DND-41 (cell line): ENCODE results near the gene STRN3.
"Not testable (repeated sequence)": the region's sequence is repeated elsewhere in the genome, so short reads cannot be mapped to it uniquely, and the experiment has no call there.

Source experiments
- ATAC-seq: fragments of 200-7000 bp; cut with Tn5 transposase; 3 replicates; pipeline ENCODE4 v1.9.1; 2021; ENCODE audit warnings: low read depth; ENCODE audit not compliant: insufficient read depth
- DNase-seq: peaks from one replicate; pipeline ENCODE4 v3.0.0-alpha.2; 2020
- H2AFZ ChIP-seq: 2 replicates; pipeline ENCODE4 v1.6.0; 2012; ENCODE audit warnings: low read depth, low read length
- H3K27ac ChIP-seq: 2 replicates; pipeline ENCODE4 v1.5.1; 2012; ENCODE audit warnings: low read length, inconsistent platforms
- H3K27me3 ChIP-seq: fragments of 200-600 bp; sonication (generic); 2 replicates; pipeline ENCODE4 v1.6.0; 2012; ENCODE audit warnings: low read length, mild to moderate bottlenecking, inconsistent platforms; ENCODE audit not compliant: insufficient read depth, poor library complexity
- H3K36me3 ChIP-seq: 2 replicates; pipeline ENCODE4 v1.5.1; 2012; ENCODE audit warnings: low read length, inconsistent platforms; ENCODE audit not compliant: insufficient read depth
- H3K4me1 ChIP-seq: 2 replicates; pipeline ENCODE4 v1.5.1; 2012; ENCODE audit warnings: mild to moderate bottlenecking, low read length; ENCODE audit not compliant: insufficient read depth
- H3K4me2 ChIP-seq: 2 replicates; pipeline ENCODE4 v1.6.0; 2012; ENCODE audit warnings: mild to moderate bottlenecking, moderate library complexity, low read length, inconsistent platforms; ENCODE audit not compliant: insufficient read depth
- H3K4me3 ChIP-seq, 2 experiments: fragments of 200-600 bp in 1 of 2; shearing (Covaris generic) in 1 of 2; 2 replicates each; pipeline ENCODE4 v1.5.1; 2012 to 2016; ENCODE audit warnings: inconsistent platforms in 2 of 2, low read length in 2 of 2, mild to moderate bottlenecking in 2 of 2, low read depth in 1 of 2, moderate library complexity in 1 of 2
- H3K79me2 ChIP-seq: 2 replicates; pipeline ENCODE4 v1.6.0; 2012; ENCODE audit warnings: low read length, inconsistent platforms; ENCODE audit not compliant: insufficient read depth
- H3K9ac ChIP-seq: 2 replicates; pipeline ENCODE4 v1.6.0; 2012; ENCODE audit warnings: low read depth, mild to moderate bottlenecking, inconsistent platforms, low read length, moderate library complexity
- H3K9me3 ChIP-seq: 2 replicates; pipeline ENCODE4 v1.5.1; 2012; ENCODE audit warnings: low read length, moderate library complexity, mild to moderate bottlenecking, inconsistent platforms; ENCODE audit not compliant: insufficient read depth, severe bottlenecking
- H4K20me1 ChIP-seq: 2 replicates; pipeline ENCODE4 v1.6.0; 2012; ENCODE audit warnings: low read length; ENCODE audit not compliant: insufficient read depth
- EZH2 ChIP-seq: IDR thresholded peaks from 3 replicates; pipeline ENCODE4 v1.6.1; 2012; ENCODE audit warnings: borderline replicate concordance, low read depth, mild to moderate bottlenecking, moderate library complexity, low read length, inconsistent platforms; ENCODE audit not compliant: severe bottlenecking
- TF ChIP-seq, protein P1 (sequence below): IDR thresholded peaks from 2 replicates; pipeline ENCODE4 v1.5.1; 2012; ENCODE audit warnings: borderline replicate concordance, low read length, moderate library complexity, mild to moderate bottlenecking; ENCODE audit not compliant: poor library complexity, severe bottlenecking; ENCODE audit errors: extremely low read depth

STRN3 gene

DNA sequence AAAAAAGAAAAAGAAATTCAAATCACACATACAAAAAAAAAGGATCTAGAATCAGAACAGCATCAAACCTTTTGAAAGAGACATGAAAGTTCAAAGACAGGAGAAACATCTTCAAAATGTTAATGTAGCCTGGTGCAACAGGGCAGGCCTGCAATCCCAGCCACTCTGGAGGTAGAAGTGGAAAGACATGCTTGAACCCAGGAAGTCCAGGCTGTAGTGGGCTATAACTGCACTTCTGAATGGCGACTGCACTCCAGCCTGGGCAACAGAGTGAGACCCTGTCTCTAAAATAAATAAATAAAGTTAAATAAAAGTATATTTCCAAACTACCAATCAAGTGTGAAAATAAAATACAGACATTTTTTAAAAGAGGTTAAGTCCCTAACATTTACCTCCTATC, 19.5 kb downstream of the STRN3 start:
- H3K79me2 ChIP-seq: peaks cover 91% of the 10 kb centered on the region
- no peak for ATAC-seq

DNA sequence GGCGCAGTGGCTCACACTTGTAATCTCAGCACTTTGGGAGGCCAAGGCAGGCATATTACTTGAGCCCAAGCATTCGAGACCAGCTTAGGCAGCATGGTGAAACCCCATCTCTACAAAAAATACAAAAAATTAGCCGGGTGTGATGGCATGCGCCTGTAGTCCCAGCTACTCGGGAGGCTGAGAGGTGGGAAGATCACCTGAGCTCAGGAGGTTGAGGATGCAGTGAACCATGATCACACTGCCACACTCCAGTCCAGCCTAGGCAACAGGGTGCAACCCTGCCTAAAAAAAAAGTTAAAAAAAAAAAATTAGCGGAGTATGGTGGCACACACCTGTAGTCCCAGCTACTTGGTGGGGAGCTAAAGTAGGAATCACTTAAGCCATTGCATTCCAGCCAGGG, 22.2 kb downstream of the STRN3 start:
- H3K27me3 ChIP-seq, H2AFZ ChIP-seq, H3K9ac ChIP-seq, H3K27ac ChIP-seq, ATAC-seq, H3K4me1 ChIP-seq, DNase-seq, H3K4me3 ChIP-seq, H3K4me2 ChIP-seq: not testable (repeated sequence)
- Histone ChIP-seq H3K36me3 (peaks cover 52% of the 10 kb centered on the region), H3K9me3 (peaks cover 13% of the 10 kb centered on the region), H3K79me2 (peaks cover 93% of the 10 kb centered on the region), H4K20me1 (peaks cover 14% of the 10 kb centered on the region; the same call in 1 of the 2 replicates)

More for the DNA sequence above, 19.5 kb downstream of the STRN3 start:
- H3K4me1 ChIP-seq: no peaks in the 10 kb centered on the region
- H3K4me3 ChIP-seq: no peak overlapping the region
- DNase-seq: no peak
- H3K36me3 ChIP-seq: peaks cover 35% of the 10 kb centered on the region
- H3K9ac ChIP-seq: no peak overlapping the region
- no peak overlapping the region for H3K27ac ChIP-seq
- no peak overlapping the region for H3K4me2 ChIP-seq
- H4K20me1 ChIP-seq: peaks cover 21% of the 10 kb centered on the region; the same call in 1 of the 2 replicates
- no peak for TF ChIP-seq EZH2
- TF ChIP-seq, protein P1, sequence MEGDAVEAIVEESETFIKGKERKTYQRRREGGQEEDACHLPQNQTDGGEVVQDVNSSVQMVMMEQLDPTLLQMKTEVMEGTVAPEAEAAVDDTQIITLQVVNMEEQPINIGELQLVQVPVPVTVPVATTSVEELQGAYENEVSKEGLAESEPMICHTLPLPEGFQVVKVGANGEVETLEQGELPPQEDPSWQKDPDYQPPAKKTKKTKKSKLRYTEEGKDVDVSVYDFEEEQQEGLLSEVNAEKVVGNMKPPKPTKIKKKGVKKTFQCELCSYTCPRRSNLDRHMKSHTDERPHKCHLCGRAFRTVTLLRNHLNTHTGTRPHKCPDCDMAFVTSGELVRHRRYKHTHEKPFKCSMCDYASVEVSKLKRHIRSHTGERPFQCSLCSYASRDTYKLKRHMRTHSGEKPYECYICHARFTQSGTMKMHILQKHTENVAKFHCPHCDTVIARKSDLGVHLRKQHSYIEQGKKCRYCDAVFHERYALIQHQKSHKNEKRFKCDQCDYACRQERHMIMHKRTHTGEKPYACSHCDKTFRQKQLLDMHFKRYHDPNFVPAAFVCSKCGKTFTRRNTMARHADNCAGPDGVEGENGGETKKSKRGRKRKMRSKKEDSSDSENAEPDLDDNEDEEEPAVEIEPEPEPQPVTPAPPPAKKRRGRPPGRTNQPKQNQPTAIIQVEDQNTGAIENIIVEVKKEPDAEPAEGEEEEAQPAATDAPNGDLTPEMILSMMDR: no peak
- H3K9me3 ChIP-seq: no peaks in the 10 kb centered on the region
- no peaks in the 10 kb centered on the region for H3K27me3 ChIP-seq
- H2AFZ ChIP-seq: no peak overlapping the region

GRCh38 chr14:31003284-31003683, 22.9 kb downstream of the STRN3 start:
- ATAC-seq: no peak
- TF ChIP-seq, protein P1: no peak
- TF ChIP-seq EZH2: no peak
- H3K36me3 ChIP-seq: peaks cover 55% of the 10 kb centered on the region

DNA sequence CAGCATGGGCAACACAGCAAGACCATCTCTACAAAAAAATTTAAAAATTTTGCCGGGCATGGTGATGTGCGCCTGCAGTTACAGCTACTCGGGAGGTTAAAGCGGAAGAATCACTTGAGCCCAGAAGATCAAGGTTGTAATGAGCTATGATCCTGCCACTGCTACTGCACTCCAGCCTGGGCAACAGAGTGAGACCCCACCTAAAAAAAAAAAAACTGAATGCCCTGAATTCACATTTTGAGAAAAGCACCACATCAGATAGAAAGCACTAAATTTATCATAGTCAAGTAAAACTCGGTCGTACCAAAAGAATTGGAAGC, 24.9 kb downstream of the STRN3 start:
- no peak for ATAC-seq
- H4K20me1 ChIP-seq: peaks cover 24% of the 10 kb centered on the region

More at GRCh38 chr14:31003284-31003683, 22.9 kb downstream of the STRN3 start:
- DNase-seq: no peak
- Histone ChIP-seq H3K79me2 (peaks cover 93% of the 10 kb centered on the region), H3K9ac (no peak overlapping the region), H3K4me1 (no peaks in the 10 kb centered on the region), H3K4me3 (no peak overlapping the region), H2AFZ (no peak overlapping the region), H3K27me3 (no peaks in the 10 kb centered on the region), H3K4me2 (no peak overlapping the region), H4K20me1 (peaks cover 11% of the 10 kb centered on the region; the same call in 1 of the 2 replicates), H3K27ac (no peak overlapping the region), H3K9me3 (peaks cover 19% of the 10 kb centered on the region)

More for the DNA sequence above, 24.9 kb downstream of the STRN3 start:
- no peak for DNase-seq
- Histone ChIP-seq H3K27ac (no peak overlapping the region), H3K4me3 (no peak overlapping the region), H3K4me2 (no peak overlapping the region), H3K4me1 (no peaks in the 10 kb centered on the region), H2AFZ (no peak overlapping the region), H3K27me3 (no peaks in the 10 kb centered on the region), H3K9ac (no peak overlapping the region), H3K36me3 (peaks cover 57% of the 10 kb centered on the region), H3K9me3 (peaks cover 20% of the 10 kb centered on the region), H3K79me2 (peaks cover 93% of the 10 kb centered on the region)
- no peak for TF ChIP-seq EZH2
- TF ChIP-seq, protein P1: no peak
